ENCODE measurements around the gene RAD51. TPM values are rescaled to one million over a fixed set of nuclear protein-coding genes. Genes with fewer than 3 reads are reported as not detected.

Gene RAD51
- total and polyA plus RNA-seq, 9 of the 15 experiments (the other 6 are each of a cell fraction or from before 2014, with no cell fraction given), result 16.0 to 63.8 (median 34.6) TPM

GRCh38 chr15:40694688-40695468 is at the start of gene RAD51 (continued):
- TF ChIP-seq CTCF (IDR thresholded peaks at IDR 0.05 in 2 of 3, conservative IDR thresholded peaks at IDR 0.05 in 1 of 3; ENCODE audit: insufficient read depth in 2 of 3, low read depth in 1 of 3, low read length in 3 of 3) (0 out of 6 replicates have a peak, but pooled peaks of 1 of the 3 experiments have one; percentile 5), ZNF41 (CRISPR knock-in tag; conservative IDR thresholded peaks at IDR 0.05) (no peak), ZKSCAN3 (CRISPR knock-in tag; IDR thresholded peaks at IDR 0.05) (no peak), NR4A1 (CRISPR knock-in tag; IDR thresholded peaks at IDR 0.05) (no peak), NR4A1 (tag; IDR thresholded peaks at IDR 0.05) (peak; percentile 47; the same call in 1 of the 2 replicates), MEF2A (IDR thresholded peaks at IDR 0.05; ENCODE audit: control insufficient read depth, low read depth, low read length) (0 out of 2 replicates have a peak, but pooled peaks have one; percentile 2), ZNF778 (CRISPR knock-in tag; IDR thresholded peaks at IDR 0.05) (no peak), RFX1 (IDR thresholded peaks at IDR 0.05) (no peak), ZC3H4 (CRISPR knock-in tag; IDR thresholded peaks at IDR 0.05; ENCODE audit: borderline replicate concordance) (no peak), ILK (tag; IDR thresholded peaks at IDR 0.05; ENCODE audit: borderline replicate concordance, low read depth) (no peak), ZBTB11 (CRISPR knock-in tag; IDR thresholded peaks at IDR 0.05) (no peak; a peak in 1 of 6 replicates), PKNOX1 (IDR thresholded peaks at IDR 0.05) (0 out of 2 replicates have a peak, but pooled peaks have one; percentile 3), ZNF174 (CRISPR knock-in tag; IDR thresholded peaks at IDR 0.05) (no peak), GABPA (tag; conservative IDR thresholded peaks at IDR 0.05; ENCODE audit: low read depth) (peak; percentile 85), MAFF (IDR thresholded peaks at IDR 0.05; ENCODE audit: low read length) (no peak), TAF1 (IDR thresholded peaks at IDR 0.05; ENCODE audit: control insufficient read depth, extremely low read depth, insufficient read depth, low read length, severe bottlenecking) (peak; percentile 78)
- TF ChIP-seq, protein P1, sequence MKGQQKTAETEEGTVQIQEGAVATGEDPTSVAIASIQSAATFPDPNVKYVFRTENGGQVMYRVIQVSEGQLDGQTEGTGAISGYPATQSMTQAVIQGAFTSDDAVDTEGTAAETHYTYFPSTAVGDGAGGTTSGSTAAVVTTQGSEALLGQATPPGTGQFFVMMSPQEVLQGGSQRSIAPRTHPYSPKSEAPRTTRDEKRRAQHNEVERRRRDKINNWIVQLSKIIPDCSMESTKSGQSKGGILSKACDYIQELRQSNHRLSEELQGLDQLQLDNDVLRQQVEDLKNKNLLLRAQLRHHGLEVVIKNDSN (CRISPR knock-in tag; IDR thresholded peaks at IDR 0.05), result no peak
- TF ChIP-seq, protein P2, sequence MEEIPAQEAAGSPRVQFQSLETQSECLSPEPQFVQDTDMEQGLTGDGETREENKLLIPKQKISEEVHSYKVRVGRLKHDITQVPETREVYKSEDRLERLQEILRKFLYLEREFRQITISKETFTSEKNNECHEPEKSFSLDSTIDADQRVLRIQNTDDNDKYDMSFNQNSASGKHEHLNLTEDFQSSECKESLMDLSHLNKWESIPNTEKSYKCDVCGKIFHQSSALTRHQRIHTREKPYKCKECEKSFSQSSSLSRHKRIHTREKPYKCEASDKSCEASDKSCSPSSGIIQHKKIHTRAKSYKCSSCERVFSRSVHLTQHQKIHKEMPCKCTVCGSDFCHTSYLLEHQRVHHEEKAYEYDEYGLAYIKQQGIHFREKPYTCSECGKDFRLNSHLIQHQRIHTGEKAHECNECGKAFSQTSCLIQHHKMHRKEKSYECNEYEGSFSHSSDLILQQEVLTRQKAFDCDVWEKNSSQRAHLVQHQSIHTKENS (CRISPR knock-in tag; IDR thresholded peaks at IDR 0.05), result no peak
